ENCODE results near the gene MCC.
A peak's percentile ranks its signal among the peaks of the same experiment; 100 is the strongest.

MCC gene

GRCh38 chr5:113202287-113202686 is 286.0 kb downstream of the MCC start:
- no peak for ATAC-seq

GRCh38 chr5:113201715-113202114 is 286.5 kb downstream of the MCC start:
- ATAC-seq (no peak), DNase-seq (no peak)

More at GRCh38 chr5:113202287-113202686, 286.0 kb downstream of the MCC start:
- DNase-seq = no peak

DNA sequence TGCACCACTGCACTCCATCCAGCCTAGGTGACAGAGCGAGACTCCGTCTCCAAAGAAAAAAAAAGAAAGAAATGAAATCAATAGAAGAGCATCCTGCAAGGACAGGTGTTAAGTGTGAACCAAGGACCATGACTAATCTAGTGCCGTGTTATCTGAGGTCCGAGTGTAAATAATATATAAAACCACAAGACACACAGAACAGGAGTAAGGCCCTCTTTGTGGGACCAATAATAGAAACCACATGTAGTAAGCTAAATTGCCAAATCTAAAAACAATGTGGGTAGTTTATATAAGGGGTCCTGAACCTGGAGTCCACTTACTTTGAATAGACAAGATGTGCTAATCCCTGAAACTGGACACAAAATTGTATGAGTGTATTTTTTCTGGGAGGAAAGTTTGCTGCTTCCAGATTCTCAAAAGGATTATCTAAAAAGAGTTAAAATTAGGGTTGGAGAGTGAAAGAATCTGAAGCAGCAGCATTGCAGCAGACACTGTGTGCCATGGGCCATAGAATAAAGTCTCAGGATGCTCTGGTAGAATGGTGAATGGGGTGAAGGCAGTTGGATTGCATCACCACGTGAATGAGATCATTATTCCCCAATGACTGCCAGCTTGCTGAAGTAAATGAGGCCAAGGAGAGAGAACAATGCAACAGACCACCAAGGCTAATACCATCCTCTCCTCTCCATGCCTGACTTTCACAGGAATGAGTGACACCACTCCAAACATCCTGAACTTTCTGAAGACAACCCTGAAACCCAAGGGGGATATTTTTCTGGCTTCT is 288.9 kb downstream of the MCC start:
- ATAC-seq (no peak), DNase-seq (no peak)

GRCh38 chr5:113197456-113198200 is 290.6 kb downstream of the MCC start:
- ATAC-seq = no peak
- DNase-seq = no peak

- no peak for ATAC-seq
- DNase-seq = no peak
Observed at GRCh38 chr5:113195771-113196170, 292.5 kb downstream of the MCC start.

- ATAC-seq (no peak), DNase-seq (no peak)
Observed at GRCh38 chr5:113195251-113195650, 293.0 kb downstream of the MCC start.

- ATAC-seq (no peak), DNase-seq (no peak)
Observed at GRCh38 chr5:113194591-113194990, 293.7 kb downstream of the MCC start.

DNA sequence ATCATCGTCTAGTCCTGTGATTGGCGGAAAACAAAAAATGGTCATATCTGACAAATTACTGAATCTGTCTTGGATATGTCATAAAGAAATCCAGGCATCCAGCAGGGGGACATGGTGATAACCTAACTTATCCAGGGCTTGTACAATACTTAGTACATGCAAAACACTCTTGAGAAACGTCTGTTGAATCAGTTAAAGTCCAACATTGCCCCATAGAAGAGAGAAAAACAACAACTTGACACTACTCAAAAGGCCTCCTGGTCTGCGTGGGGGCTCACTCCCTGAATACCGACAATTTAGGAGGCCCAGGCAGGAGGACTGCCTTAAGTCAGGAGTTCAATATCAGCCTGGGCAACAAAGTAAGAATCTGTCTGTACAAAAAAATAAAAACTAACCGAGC is 294.1 kb downstream of the MCC start:
- DNase-seq (no peak), ATAC-seq (no peak)

DNA sequence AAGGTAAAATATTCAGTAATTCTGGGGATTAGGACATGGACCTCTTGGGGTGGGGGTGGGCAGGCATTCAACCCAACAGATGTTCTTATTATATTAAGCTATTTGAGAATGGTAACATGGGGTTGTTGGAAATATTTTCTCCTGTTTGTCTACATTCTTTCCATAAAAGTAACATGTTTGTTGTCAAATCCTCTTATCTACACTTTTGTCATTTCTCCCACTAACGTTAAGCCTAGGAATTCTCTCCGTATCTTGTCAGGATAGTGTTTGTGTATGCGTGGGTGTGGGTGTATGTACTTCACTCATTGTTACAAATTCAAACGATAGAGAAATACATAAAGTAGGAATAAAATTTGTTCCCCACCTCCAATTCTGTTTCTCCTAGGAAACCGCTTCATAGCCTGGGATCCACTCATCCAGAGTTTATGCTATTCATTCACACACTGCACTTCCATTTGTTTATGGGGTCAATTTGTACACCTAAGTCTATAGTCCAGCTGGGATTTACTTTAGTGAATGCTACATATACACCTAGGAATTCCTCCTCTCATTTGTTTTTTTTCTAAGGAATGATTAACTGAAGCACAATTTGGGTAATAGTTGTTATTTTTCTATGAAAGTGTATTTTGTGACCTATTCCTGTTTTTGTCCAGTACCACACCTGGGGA is 294.8 kb downstream of the MCC start:
- no peak for ATAC-seq
- no peak for DNase-seq

DNA sequence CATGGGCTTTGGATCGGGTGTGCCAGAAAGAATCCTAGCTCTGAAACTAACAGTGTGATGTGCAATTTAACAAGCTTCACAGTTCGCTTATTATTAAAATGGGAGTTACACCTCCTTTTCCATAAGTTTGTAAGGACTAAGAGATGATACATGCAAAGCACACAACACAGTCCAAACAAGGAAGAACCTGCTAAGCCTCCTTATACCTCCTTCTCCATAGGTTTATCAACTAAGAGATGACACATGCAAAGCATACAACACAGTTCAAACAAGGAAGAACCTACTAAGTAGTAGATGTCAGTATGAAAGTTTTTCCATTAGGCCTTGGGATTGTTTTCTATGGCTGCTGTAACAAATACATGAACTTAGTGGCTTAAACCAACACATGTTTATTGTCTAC is 295.7 kb downstream of the MCC start:
- ATAC-seq = no peak
- DNase-seq = no peak

DNA sequence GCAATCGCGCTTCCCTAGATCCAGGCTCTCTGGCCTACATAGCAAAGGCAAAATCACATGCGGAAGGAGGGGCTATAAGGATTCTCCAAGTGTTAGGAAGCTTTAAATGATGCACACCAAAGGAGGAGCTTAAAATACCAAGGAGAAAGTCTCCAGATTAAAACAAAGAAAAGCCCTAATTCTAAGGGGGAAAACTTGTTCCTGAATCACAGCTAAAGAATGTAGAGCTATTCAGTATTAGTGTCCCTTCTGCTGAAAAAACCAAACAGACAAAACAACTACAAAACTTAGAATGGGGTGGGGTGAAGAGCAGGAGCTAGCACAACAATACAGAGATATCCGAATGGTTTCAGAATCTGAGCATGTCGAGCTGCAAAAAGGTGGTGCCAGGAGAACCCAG is 297.9 kb downstream of the MCC start:
- no peak for ATAC-seq
- DNase-seq = no peak

- DNase-seq (no peak), ATAC-seq (no peak)
Observed at GRCh38 chr5:113189291-113189690, 299.0 kb downstream of the MCC start.

GRCh38 chr5:113188436-113188835 is 299.8 kb downstream of the MCC start:
- no peak for DNase-seq
- no peak for ATAC-seq

GRCh38 chr5:113187906-113188305 is 300.3 kb downstream of the MCC start:
- no peak for ATAC-seq
- no peak for DNase-seq

GRCh38 chr5:113186061-113186460 is 302.2 kb downstream of the MCC start:
- ATAC-seq (no peak), DNase-seq (no peak)

- DNase-seq = no peak
- no peak for ATAC-seq
Observed at GRCh38 chr5:113183694-113184093, 304.6 kb downstream of the MCC start.

GRCh38 chr5:113182658-113183344 is 305.5 kb downstream of the MCC start:
- ATAC-seq (no peak), DNase-seq (no peak)

DNA sequence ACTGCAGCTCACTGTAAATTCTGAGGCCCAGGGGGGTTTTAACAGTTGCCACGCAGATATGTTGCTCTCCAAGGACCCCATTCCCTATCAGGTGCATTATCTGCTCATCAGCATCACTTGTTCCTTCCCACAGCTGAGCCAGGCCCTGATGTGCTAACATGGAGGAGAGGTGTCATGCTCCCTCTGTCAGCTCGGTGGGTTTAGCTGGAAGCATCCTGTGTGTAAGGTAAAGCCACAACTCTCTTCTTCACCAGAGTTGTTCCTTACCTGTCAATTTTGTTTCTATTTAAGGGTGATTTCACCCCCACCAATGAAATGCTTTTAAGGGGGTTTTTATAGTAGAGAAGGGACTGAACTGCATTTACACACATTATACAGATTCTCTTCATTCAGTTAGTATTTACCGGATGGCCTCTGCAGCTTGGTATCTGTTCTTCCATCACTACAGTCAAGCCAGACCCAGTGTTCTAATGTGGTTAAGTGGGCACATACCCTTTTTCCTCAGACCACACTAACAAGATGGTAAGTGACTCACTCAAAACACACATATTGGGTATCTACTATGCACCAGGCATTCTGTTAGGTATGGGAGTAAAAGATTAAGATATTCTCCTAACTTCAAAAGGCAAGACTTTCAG is 306.3 kb downstream of the MCC start:
- ATAC-seq = peak; percentile 76

DNA sequence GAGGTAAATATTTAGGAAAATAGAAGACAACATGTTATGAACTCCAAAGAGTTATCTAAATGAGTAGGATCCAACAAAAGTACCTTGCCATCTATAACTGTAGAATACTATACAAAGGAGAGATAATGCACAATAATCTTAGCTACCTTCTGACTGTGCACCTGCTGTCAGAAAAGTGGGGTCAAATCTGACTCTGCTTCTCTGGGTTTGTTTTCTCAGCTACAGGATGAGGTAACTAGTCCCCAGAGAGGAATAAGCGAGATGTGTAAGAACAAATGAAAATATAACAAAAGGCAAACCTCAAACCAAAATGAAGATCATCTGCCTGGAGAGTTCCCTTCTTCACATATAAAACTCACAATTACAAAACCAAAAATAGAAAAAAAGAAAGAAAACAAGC is 306.8 kb downstream of the MCC start:
- no peak for ATAC-seq
- no peak for DNase-seq

More for the DNA sequence above, 306.3 kb downstream of the MCC start:
- no peak for DNase-seq

- no peak for ATAC-seq
- DNase-seq = no peak
Observed at GRCh38 chr5:113179156-113179555, 309.1 kb downstream of the MCC start.

DNA sequence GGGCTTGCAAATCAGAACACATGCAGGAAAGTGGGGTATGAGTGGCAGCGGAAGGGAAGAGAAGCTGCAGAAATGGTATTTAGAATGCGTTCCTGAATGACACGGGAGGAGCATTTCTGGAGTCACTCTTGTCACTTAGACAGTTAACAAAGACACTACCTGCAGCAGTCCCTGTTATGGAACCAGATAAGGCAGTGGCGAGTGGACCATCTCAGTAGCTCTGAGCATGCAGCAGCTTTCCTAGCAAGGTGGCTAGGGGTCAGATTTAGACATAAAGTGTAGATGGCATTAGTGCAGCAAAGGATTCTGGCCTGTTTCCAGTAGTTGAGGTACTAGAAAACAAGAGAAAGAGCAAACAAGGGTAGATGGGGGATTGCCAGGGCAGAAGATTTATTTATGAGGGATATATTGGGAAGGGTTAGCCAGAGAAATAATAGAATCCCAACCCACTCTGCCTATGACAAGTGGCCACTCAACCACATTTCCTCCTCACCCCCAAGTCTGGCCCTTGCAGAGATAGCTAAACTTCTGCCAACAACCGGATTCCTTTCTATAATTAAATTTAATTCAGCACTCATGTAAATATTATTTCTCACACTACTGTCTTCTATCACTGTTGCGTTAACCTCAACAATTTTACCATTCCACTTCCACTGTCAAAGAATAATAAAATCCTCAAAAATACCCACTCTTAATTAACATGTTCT is 310.0 kb downstream of the MCC start:
- ATAC-seq (no peak), DNase-seq (no peak)
